ENCODE measurements around the gene CCDC187.

GRCh38 chr9:136257381-136258298 is 46.3 kb downstream of the CCDC187 start:
- TF ChIP-seq CTCF (conservative IDR thresholded peaks at IDR 0.05), result no peak
- TF ChIP-seq ZFX (IDR thresholded peaks at IDR 0.05), result no peak
